NCI-H82 treated with DMSO at 0.1 percent for 48 hours (cell line): ENCODE measurements around the gene FCHO1.
A peak's percentile ranks its signal among the peaks of the same experiment; 100 is the strongest.

Experiments used
- DNase-seq: peaks from one replicate; lab custom pipeline; 2025; ENCODE audit not compliant: unreplicated experiment; lab: John Stamatoyannopoulos, UW

FCHO1 gene, protein sequence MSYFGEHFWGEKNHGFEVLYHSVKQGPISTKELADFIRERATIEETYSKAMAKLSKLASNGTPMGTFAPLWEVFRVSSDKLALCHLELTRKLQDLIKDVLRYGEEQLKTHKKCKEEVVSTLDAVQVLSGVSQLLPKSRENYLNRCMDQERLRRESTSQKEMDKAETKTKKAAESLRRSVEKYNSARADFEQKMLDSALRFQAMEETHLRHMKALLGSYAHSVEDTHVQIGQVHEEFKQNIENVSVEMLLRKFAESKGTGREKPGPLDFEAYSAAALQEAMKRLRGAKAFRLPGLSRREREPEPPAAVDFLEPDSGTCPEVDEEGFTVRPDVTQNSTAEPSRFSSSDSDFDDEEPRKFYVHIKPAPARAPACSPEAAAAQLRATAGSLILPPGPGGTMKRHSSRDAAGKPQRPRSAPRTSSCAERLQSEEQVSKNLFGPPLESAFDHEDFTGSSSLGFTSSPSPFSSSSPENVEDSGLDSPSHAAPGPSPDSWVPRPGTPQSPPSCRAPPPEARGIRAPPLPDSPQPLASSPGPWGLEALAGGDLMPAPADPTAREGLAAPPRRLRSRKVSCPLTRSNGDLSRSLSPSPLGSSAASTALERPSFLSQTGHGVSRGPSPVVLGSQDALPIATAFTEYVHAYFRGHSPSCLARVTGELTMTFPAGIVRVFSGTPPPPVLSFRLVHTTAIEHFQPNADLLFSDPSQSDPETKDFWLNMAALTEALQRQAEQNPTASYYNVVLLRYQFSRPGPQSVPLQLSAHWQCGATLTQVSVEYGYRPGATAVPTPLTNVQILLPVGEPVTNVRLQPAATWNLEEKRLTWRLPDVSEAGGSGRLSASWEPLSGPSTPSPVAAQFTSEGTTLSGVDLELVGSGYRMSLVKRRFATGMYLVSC

DNA sequence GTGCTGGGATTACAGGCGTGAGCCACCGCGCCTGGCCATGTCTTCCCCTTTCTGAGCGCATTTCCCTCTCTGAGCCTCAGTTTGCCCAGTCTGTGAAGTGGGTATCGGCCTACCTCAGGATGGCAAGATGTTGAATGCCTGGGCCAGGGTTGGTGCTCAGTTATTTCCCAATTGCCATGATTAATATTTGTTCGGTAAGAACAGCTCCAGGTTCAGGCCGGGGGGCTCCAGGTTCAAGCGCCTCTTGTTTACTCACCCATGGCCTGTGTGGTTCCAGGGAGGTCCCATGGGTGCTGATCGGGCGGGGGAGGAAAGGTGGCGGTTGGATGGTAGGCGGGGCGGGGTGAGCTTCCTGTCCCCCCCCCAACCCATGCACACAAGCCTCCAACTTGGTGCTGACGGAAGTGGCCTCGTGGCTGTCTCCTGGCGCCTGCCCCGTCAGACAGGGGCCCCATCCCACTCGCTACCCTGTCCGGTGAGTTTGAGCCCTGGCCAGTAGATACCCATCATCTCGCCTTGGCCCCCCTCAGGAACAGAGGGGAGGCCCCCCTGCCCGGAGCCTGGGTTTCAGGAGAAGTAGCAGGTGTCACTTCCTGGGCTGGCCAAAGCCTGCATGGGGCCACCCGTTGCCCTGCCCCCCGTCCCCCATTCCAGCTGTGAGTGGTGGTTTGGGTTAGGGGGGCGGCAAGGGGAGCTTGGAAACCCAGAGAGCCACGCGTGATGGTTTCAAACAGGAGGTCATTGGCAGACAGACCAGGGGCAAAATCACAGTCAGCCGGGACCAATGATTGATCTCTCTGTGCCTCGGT is at the start of gene FCHO1:
TSS of gene FCHO1 (plus strand) at position 375 of the 809 bp plus-strand sequence. CDS start 3,688 bp downstream, outside the sequence.
- DNase-seq, result no peak

DNA sequence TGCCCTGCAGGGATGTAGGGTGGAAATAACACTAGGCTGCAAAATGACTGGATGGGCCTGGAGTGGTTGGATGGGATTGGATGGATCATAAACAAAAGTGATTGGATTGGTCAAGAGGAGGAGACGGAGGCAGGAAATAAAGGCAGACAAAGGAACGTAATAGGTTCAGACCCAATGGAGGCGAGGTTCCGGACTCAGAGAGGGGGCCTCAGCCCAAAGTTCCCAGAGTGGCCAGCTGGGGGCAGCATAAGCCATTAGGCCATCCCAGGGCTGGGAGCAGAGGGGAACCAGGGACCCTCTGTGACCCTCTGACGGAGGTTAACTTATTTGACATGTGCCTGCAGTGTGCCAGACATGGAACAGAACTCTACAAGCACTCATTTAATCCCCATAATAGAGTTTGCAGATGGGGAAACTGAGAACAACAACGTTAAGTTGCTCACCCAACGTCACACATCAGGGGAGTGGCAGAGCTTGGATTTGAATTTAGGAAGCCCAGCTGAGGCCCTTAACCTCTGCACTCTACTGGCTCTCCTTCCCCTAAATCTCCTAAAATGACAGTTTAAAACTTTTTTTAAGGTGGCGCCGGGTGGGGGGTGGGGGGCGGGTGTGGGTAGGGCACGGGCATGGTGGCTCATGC is 47.3 kb upstream of the FCHO1 start:
- DNase-seq, result peak; percentile 63

DNA sequence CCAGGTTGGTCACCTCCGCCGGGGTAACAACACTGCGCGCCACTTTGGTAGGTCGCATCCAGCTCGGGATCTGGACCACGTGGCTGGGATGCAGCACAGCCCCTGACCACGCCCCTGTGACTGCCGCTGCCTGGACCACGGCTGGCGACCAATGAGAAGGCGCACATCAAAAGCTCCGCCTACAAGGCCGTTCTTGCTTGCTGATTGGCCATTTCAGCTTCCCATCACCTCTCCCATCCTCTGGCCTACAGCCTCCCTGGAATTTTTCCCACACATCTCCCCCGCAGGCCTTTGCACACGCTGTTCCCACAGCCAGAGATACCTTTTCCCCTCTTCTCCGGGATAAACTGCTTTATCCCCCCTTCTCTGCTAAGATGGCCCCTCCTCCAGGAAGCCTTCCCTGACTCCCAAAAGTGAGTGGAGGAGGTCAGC is 44.5 kb upstream of the FCHO1 start:
- peak; percentile 74 for DNase-seq

DNA sequence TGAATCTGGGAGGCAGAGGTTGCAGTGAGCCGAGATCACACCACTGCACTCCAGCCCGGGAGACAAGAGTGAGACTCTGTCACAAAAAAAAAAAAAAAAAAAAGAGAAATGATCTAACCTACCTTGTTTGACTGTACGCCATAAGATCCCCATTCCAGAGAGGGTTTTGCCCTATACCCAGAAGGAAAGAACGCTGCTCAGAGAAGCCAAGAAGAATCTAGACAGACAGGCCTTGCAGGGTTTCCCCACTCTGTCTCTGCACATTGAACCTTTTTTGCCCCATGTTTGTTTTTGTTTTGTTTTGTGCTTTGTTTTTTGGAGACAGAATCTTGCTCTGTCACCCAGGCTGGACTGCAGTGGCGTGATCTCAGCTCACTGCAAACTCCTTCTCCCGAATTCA is 39.4 kb upstream of the FCHO1 start:
- no peak for DNase-seq

DNA sequence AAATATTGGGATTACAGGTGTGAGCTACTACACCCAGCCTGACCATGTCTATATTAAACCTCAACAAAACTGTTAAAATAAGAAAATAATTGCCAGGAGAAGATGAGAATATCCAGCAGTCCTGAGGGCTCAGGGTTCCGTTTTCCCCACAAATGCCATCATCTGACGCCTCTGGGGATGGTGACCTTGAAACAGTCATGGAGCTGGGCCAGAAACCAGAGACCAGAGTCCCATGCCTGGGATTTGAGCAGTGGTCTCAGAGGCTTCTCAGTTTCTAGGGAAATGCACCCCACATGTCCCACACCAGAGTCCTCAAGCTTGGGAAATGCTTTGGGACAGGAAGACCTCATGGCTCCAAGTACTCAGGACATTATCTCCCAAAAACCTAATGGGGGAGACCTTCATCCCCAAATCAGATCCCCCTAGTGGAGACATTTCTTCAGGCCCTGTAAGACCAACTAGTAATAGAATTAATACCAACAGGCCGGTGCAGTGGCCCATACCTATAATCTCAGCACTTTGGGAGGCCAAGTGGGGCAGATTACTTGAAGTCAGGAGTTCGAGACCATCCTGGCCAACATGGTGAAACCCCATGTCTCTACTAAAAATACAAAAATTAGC is 34.9 kb upstream of the FCHO1 start:
- DNase-seq, result no peak

DNA sequence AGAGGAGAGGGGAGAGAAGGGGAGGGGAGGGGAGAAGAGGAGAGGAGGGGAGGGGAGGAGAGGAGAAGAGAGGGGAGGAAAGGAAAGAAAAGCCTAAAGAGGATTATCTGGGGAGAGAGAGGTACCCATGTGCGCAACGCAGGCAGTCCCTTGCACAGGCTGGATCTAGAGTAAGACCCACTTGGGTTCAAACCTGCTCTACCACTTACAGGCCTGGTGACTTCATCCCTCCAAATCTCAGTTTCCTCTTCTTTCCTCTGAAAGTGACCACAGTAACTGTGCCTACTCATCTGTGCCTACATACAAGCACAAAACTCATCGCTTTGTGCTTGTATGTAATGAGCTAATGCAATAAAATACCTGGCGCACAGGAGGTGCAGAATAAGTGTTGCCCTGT is 32.7 kb upstream of the FCHO1 start:
- DNase-seq, result peak; percentile 80

DNA sequence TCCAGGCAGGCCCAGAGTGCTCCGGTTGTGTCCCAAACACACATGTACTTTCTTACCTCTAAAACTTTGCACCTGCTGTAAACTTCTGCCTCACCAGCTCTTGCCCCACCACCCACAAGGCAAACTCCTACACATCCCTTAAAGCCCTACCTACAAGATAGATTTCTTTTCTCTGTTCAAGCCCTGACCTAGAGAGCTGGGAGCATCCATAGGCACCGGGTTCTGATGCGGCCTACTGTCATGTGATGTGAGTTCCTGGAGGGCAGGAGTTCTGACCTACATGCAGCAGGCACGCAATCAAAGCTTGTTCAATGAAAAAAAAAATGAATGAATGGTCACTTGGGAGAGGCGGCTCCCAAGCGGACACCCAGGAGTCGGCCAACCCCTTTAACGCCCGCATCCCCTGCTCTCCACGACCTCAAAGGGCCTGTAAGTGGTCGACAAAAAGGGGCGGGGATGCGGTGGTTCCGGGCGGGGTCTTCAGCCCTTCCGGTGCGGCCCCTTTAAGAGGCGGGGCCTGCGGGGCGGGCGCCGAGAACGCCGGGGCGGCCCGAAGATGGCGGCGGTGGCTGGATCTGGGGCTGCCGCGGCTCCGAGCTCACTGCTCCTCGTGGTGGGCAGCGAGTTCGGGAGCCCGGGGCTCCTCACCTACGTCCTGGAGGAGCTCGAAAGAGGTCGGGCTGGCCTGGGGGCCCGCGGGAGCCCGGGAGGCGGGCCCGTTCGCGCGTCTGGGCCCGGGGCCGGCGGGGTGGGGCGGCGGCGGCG is 32.1 kb upstream of the FCHO1 start, which contains the start of gene MAP1S:
TSS of gene MAP1S (plus strand) at position 534 of the 765 bp plus-strand sequence. CDS start at position 557, 23 bp downstream.
- DNase-seq, result peak; percentile 77

DNA sequence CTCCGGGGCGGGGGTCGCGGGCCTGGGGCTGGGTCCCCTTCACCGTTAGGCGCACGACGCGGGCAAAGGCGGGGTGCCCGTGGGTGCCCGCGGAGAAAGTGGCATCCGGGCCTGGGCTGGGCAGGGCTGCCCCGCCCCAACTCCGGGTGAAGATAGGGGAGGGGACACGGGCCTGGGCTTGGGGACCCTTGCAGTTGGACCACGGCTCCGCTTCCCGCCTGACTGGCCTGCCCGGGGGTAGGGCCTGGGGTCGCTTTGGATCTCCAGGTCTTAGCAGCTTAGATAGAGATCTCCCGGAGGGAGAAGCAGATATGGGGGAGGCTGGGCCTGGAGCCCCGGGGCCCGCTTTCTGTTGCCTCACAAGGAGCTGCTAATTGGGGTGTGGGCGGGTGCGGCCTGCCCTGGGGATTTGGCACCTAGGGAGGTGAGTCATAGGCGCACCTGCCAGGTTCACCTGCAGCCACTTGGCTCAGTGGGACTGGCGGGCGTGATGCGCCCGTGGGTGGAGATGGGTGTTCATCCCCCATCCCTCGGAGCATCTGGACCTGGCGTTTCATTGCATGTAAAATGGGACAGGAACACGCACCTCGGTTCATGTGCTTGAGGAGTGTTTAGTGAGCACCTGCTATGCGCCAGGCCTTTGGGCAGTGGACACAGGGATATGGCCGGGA is 31.4 kb upstream of the FCHO1 start:
- DNase-seq, result no peak

DNA sequence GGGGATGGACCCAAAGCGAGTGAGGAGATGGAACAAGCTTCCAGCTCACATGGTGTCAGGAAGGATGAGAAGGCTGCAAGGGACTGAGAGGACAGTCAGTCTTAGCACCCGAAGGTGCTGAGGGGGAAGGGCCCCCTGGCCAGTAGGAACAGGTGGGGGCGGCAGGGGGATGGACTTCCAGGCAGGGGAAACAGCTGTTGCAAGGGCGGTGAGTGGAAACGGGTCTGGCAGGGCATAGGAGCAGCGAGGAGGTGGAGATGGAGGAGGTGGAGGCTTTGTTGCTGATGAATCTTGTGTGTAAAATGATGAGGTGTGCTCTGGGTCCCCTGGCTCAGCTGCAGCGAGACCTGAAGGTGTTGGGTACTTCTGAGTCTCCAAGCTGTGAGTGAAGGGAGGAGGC is 30.8 kb upstream of the FCHO1 start:
- DNase-seq, result no peak

DNA sequence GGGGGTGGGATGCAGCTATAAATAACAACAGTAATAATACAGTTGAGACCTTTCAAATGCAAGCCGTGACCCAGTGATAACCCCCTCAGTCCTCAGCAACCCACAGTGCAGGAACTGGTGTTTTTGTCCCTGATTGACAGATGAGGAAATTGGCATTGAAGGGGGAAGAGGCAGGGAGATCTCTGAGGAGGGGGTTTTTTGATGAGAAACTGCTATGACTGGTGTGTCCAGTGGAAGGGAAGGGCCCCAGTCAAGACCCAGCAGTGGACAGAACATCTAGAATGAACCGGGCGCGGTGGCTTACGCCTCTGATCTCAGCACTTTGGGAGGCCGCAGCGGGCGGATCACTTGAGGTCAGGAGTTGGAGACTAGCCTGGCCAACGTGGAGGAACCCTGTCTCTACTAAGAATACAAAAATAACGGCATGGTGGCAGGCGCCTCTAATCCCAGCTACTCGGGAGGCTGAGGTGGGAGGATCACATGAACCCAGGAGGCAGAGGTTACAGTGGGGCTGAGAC is 30.1 kb upstream of the FCHO1 start:
- DNase-seq, result no peak

DNA sequence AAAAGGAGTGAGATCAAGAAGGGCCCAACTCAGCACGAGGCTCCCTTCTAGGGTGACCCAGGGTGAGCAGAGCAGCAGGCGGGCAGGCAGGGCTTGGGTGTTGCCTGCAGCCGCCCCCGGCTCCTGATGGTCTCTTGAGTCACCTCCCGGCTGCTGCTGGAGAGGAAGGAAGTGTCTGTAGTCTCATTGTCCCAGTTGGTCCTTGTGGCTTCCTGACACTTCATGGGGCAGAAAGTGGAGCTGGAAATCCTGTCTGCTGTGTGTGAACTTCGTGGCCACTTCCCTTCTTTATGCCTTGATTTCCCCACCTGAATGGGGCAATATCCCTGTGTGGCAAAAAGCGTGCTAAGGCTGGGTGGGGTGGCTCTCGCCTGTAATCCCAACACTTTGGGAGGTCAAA is 29.5 kb upstream of the FCHO1 start:
- no peak for DNase-seq

DNA sequence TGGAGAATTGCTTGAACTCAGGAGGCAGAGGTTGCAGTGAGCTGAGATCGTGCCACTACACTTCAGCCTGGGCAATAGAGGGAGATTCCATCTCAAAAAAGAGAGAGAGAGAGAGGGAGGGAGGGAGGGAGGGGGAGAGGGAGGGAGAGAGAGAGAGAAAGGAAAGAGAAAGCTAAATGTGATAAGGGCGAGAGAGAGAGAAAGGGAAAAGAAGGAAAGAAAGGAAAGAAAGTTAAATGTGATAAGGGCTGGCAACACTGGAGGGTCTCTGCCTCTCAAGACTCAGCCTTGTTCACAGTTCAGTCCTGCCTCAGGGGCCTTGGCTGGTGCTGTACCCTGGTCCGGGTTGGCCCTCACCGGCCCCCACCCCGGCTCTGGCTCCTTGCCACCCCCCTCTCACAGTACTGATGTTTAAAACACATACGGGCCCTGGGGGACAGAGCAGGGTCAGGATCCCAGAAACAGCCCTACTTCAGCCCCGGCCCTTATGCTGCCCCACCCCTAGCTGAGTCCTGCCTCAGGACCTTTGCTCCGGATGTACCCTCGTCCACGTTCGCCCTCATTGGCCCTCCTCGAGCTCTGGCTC is 28.5 kb upstream of the FCHO1 start:
- DNase-seq, result no peak

DNA sequence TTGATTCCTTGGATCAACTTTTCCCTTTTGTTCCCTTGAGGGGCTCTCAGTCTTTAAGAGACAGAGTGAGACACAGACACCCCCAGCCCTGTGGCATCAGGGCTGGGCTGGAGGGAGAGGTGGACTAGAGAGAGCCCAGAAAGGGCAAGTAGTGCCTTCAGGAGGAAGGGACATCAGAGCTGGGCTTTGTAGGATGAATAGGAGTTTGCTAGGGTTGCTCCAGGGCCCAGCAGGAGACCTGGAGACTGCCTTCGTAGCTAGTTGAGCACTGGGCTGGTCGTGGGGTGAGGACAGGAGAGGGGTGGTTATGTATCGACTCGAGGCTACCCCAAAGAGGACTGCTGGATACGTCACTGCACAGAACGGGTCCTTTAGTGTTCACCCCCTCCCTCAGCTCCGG is 26.6 kb upstream of the FCHO1 start:
- DNase-seq, result no peak

DNA sequence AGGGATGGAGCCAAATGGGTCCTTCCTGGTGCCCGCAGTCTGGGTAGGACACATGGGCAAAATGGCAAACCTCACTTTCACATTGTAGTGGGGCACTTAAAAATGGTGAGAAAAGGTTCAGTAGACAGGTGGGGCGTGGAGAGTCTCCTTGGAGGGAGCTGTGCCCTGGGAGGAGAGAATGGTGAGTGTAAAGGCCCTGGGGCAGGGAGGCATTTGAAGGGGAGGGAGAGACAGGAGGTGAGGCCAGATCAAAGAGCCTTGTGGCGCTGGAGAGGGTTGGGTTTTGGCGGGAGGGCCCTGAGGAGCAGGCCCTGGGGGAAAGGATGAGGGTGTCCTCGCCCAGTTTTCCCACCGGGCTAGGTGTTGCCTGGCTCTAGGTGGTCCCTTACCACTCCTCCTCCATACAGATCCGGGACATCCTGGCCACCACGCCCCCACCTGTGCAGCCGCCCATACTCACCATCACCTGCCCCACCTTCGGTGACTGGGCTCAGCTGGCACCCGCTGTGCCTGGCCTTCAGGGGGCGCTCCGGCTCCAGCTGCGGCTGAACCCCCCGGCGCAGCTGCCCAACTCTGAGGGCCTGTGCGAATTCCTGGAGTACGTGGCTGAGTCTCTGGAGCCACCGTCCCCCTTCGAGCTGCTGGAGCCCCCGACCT is 25.7 kb upstream of the FCHO1 start:
- no peak for DNase-seq

DNA sequence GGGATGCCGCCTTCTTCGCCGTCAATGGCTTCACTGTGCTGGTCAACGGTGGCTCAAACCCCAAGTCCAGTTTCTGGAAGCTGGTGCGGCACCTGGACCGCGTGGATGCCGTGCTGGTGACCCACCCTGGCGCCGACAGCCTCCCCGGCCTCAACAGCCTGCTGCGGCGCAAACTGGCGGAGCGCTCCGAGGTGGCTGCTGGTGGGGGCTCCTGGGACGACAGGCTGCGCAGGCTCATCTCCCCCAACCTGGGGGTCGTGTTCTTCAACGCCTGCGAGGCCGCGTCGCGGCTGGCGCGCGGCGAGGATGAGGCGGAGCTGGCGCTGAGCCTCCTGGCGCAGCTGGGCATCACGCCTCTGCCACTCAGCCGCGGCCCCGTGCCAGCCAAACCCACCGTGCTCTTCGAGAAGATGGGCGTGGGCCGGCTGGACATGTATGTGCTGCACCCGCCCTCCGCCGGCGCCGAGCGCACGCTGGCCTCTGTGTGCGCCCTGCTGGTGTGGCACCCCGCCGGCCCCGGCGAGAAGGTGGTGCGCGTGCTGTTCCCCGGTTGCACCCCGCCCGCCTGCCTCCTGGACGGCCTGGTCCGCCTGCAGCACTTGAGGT is 25.0 kb upstream of the FCHO1 start:
- no peak for DNase-seq

DNA sequence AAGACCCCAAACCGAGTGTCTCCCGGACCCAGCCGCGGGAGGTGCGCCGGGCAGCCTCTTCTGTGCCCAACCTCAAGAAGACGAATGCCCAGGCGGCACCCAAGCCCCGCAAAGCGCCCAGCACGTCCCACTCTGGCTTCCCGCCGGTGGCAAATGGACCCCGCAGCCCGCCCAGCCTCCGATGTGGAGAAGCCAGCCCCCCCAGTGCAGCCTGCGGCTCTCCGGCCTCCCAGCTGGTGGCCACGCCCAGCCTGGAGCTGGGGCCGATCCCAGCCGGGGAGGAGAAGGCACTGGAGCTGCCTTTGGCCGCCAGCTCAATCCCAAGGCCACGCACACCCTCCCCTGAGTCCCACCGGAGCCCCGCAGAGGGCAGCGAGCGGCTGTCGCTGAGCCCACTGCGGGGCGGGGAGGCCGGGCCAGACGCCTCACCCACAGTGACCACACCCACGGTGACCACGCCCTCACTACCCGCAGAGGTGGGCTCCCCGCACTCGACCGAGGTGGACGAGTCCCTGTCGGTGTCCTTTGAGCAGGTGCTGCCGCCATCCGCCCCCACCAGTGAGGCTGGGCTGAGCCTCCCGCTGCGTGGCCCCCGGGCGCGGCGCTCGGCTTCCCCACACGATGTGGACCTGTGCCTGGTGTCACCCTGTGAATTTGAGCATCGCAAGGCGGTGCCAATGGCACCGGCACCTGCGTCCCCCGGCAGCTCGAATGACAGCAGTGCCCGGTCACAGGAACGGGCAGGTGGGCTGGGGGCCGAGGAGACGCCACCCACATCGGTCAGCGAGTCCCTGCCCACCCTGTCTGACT is 24.1 kb upstream of the FCHO1 start:
- no peak for DNase-seq

DNA sequence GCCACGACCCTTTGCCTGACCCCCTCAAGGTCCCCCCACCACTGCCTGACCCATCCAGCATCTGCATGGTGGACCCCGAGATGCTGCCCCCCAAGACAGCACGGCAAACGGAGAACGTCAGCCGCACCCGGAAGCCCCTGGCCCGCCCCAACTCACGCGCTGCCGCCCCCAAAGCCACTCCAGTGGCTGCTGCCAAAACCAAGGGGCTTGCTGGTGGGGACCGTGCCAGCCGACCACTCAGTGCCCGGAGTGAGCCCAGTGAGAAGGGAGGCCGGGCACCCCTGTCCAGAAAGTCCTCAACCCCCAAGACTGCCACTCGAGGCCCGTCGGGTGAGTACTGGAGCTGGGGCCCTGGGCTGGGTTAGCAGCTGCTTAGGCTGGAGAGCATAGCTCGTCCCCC is 23.4 kb upstream of the FCHO1 start:
- DNase-seq, result no peak
